HG03066 (cell line): ENCODE data around the gene FSIP1.

ENCODE experiments used
- ATAC-seq: cut with Tn5 transposase; IDR thresholded peaks from one replicate; pipeline ENCODE4 v1.9.1; 2021; ENCODE audit warnings: low read depth; ENCODE audit not compliant: unreplicated experiment

Gene FSIP1

DNA sequence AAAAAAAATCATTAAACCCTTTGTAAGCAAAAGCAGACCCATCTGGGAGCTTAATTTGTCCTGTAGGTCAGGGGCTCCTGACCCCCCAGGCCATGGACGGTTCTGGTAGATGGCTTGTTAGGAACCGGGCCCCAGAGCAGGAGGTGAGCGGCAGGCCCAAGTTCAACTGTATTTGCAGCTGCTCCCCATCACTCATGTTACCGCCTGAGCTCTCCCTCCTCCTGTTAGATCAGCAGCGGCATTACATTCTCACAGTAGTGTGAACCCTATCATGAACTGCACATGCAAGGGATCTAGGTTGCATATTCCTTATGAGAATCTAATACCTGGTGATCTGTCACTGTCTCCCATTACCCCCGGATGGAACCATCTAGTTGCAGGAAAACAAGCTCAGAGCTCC is 60.7 kb downstream of the FSIP1 start:
- ATAC-seq: no peak

DNA sequence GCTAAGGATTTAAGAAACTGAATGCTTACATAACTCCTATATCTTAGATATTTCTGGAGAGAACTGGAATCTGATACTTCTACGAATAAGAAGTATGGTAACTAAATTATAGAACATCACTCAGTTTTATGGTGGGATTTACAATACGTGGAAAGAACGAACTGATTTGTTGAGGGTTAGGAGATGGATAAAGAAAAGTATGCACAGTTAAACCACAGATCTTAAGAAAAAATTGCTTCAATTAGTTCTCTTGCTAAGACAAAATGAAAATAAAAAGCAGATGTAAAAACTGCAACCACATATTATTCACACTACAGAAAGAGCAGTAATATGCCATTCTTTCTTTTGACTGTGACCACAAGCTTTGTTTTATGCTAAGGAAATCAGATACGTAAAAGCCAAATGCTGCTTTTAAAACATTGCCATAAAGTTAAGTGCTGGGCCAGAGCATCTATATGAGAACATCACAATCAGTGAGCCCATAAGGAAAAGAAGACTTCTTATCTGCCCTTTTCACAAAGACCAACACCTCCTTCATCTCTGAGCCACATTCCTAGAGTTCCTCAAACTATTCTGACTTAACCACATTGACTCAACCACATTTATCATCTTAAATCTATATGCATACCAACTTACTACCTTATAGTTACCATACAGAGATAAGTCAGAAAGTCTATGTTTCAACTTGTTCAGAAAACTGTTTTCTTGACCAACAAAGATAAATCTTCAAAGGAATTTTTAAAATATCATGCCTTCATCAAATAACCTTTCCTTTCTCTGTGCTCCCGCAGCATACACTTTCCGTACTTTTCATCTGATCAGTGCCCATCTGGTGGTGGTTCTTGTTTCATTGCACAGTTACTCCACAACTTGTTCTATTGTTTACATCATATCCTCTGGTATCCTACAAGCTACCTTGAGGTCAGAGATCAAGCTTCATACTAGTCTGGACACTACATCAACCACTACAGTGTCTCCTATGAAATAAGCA is 61.7 kb downstream of the FSIP1 start:
- no peak for ATAC-seq

DNA sequence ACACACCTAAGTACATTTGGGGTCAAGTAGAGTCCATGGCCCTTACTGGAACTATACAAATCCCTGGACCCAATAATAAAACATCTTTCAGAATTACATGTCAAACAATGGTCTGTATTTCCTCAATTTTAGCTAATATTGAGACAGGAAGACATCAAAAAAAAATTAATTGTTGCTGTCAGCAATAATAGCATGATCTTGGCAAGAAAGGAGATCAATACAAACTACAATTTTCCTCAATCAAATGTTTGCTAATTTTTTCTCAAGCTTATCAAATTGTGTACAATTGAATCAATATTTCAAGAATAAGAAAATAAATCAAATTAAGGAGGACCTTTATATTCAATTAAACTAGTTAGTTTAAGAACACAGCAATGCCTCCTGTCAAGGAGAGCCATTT is 62.6 kb downstream of the FSIP1 start:
- no peak for ATAC-seq

DNA sequence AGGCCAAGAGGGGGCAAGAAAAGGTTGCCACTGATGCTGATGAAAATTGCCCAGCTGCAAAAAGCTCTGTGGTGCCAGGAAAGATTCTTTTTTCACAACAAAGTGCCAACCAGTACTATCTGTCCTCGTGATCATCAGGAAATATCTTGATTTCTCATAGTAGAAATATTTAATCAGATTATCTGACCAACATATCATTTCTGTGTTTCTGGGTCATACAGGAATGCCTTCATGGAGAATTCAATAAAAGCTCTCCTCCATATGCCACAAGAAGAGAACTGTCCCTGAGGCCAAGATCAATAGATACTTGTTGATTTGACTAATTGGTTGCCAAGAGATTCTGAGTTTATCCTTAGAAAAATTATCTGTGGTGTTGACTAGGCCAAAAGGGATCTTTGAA is 63.5 kb downstream of the FSIP1 start:
- no peak for ATAC-seq

DNA sequence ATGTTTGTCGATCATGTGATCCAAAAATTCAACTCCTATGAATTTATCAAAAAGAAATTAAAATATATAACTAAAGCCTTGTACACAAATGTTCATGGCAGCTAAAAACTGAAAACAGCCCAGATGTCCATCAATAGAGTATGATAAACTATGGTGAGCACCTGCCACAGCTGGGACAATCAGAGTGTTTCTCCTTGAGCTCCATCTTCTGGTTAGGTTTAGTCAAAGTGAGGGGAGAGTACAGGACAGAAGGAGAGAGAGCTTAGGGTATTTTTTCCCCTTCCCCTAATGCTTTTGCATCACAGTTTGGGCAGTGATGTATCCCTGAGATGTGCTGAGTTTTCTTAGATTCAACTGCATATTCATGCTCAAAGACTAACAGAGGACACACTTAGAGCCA is 65.5 kb downstream of the FSIP1 start:
- ATAC-seq: no peak

DNA sequence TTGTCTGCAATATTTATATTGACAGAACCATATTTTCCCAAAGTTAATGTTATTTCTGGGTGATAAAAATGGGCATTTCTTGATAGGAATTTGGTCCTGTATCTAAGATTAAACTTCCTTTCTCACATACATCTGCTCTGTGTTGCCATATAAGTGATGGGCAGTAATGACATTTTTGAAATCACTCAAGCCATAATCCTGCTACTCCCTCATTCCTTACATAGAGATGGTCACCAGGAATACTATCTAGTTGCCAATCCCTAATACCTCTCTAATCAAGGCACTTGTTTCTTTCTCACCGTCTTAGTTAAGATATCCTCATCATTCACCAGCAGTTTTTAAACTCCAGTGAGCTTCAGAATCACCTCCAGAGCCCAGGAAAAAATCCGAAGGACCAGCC is 68.4 kb downstream of the FSIP1 start:
- ATAC-seq: no peak

DNA sequence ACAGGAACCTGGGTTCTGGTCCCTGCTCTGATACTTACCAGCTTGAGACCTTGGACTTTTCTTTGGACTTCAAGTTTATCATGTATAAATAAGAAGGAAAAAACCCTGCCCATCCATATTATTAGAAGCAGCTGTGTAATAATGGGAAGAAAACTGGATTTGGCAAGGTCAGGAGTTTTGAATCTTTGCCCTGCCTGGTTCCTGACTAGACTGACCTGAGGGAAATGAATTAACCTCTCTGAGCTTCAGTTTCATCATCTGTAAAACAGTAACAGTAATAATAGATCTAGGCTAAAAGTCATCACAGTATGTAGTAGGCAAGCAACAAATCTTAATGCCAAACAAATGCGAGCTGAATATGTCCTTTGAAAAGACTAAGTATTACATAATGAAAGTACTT is 68.8 kb downstream of the FSIP1 start:
- no peak for ATAC-seq

DNA sequence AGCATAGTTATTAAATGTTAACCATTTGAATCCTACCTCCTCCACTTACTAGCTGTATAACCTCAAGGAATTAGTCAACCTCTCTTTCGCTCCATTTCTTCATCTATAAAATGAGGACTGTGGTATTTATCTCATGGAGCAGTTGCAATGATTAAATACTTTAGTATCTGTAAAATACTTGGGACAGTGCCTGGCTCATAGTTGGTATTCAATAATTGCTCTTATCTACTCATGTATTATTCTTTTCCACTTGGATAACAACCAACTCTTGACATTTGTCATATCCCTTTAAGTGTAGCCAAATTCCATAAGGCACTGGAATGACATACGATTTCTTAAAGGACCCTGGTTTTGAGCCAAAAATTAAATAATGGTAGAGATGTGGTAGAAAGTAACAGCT is 72.0 kb downstream of the FSIP1 start:
- ATAC-seq: no peak

DNA sequence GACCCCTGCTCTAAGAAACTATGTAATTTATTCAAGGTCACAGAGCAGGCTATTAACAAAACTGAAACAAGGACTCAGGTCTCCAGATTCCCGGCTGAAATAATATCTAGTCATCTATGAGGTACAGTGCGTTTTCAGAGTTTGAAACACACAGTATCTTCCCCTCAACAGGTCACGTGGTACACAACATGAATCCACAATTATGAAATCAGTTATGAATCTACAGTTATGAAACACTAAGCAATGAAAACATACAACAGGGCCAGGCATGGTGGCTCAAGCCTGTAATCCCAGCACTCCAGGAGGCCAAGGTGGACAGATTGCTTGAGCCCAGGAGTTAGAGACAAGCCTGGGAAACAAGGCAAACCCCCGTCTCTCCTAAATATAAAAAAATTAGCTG is 72.7 kb downstream of the FSIP1 start:
- ATAC-seq: no peak

DNA sequence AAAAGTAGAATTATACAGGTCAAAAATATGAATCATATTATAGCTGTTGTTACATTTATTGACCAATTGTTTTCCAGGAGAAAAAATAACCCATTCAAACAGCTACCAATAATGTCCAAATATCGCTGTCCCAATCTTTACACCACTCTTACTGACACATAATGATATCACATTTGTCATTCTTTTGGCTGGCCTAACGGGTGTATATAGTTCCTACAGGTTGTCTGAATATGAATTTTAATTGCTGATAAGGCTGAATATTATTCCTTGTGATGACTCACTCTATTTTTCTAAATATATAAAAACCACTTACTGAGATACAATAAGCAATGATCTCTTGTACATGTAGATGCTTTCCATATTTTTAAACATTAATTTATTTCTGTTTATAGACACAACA is 76.4 kb downstream of the FSIP1 start:
- no peak for ATAC-seq

DNA sequence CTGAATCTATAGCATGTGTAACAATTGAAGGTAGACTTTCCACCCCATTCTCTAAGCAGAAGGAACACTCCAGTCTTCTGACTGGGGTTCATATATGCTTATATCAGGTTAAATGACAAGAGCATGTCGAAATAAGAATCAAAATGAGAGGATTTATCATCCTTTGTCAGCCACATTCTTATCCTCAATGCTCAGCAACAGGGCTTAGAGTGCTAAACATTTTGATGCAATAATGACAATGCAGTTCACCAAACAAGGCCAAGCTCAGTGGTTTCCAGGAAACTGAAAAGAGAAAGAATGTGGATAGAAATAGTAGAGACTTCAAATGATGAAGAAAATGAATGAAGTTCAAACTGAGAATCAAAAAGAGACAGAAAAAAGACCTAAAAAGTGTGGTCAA is 78.0 kb downstream of the FSIP1 start:
- ATAC-seq: no peak

DNA sequence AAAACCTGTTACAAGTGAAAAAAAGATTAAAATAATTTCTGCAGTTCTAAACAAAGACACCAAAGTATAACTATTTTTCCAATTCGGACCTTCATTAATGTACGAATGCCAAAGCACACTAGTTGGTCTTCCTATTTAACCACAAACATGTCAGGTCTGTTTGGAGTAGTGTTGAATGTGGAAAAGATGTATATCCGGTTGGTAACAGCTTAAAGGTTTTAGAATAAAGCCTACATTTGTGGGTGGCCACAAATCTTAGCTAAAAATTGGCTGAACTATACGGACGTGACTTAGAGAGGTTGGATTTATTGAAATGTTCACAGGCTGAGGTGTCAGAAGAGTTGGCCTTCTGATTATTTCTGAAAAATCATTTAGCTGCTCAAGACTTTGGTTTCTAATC is 78.4 kb downstream of the FSIP1 start:
- ATAC-seq: no peak

DNA sequence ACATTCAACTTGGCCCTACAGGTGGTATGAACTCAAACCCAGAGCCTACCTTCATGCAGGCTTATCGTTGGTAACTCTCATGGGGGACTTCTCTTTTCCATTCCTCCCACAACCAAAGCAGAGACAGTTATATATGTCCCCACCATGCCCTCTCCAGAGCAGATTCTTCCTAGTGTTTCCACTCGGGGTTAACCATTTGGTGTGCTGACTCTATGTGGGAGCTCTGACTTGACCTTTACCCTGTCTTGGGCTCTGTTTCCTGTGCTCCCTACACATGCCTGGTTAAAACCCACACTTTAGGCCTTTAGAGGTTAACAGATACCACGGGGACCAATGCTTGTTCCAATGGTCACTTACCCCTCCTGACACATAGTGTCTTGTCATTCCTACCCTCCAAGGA is 80.7 kb downstream of the FSIP1 start:
- no peak for ATAC-seq

DNA sequence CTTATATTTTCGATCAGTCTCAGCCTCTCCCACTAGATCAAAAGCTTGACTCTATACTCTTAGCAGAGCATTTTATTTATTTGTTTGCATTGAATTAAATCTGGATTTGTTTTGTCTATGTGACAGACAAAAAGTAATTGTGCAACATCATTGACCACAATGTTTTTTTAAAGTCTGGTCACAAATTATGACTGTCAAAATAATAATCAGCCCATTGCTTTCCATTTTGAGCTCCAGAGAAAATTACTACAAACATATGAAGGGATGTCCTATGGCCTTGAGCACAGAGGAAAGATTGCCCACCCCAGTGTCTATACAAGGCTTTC is 82.3 kb downstream of the FSIP1 start:
- ATAC-seq: no peak

DNA sequence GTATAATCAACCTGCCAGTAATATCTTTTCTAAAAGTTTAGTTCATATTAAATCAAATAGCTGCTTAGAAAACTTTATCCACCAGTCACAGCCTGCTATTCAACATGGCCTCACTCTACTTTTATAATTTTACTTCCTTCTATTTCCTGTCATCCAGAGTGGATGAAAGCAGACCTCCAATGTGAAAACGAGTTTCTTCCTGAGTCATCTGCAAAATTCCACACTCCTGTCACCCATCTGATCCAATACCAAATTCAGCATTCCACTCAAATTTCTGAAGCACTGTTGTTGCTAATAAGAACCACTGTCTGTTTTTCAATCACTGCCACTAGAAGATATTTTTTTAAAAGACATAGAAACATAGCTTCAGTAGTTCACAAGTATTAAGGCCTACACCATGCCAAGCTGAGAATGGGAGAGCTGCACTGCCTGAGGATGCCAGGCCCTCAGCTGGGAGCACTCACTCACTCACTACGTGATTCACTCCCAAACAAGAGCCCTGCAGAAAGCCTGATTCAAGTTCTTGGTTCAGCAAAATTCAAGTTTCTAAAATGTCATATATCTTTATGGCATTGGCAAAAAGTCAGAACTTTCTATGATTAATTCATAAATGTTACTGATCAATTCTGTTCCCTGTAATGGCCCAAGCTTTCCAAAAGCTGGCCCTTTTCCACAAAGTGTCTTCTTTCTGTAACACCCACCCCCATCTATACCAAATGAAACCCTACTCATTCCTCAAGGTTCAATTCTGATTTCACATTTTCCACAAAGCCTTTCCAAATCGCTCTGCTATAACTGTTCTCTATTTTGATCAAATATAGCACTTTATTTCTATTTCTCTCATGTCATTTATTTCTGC is 82.9 kb downstream of the FSIP1 start:
- ATAC-seq: no peak

DNA sequence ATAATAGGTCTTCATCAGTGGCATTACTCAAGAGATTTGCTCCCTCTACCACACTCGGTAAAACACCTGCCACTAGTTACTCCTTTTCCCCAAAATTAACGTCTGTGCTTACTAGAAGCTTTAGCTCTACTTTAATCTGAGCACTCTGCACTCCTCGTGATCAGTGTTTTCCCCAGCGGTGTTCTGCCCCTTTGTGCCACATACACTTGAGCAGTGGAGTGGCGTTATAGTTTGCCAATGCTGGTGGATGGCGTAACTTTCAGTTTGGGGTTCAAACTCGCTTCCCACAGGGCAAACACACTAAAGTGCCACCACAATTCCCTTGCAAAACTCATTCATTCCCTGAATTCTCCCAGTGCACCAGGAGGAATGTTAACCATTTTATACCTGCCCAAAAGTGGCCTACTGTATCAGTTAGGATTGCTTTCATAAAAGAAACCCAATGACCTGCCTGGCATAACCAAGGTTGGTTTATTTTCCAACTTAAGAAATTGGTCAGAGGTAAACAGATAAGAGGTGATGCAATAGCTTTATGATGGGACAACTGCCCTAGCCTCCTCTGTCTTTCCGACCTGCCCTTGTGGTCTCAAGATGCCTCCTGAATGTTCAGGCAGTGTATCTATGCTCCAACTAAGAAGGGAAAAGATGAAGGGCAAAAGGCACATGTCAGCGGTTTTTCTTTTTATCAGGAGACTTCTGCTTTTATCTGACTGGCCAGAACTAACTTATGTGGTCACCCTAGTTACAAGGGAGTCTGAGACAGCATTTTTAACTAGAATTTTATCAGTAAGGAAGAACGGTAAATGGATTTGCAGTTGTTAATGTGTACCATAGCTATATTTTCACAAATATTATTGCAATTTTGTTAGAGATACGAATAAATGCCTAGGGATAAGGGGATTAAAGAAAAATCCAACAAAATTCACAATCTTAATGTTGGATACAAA is 83.9 kb downstream of the FSIP1 start:
- no peak for ATAC-seq

DNA sequence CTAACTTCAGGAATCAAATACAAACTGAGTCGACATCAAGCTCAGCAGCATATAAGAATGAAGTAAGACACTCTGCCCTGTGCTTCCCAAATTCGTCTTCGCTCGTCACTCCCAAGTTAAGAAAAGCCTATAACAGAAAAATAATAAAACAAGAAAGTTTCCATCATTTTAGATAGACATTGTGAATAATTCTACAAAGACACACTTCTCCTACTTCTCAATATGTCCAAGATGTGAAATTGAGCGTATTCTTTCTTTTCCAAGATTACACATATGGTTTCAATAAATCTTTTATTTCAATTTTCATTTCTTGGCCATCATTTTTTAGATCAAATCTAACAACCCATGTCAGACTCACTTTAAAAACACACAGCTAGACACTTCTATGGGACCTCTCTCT is 85.1 kb downstream of the FSIP1 start:
- no peak for ATAC-seq

DNA sequence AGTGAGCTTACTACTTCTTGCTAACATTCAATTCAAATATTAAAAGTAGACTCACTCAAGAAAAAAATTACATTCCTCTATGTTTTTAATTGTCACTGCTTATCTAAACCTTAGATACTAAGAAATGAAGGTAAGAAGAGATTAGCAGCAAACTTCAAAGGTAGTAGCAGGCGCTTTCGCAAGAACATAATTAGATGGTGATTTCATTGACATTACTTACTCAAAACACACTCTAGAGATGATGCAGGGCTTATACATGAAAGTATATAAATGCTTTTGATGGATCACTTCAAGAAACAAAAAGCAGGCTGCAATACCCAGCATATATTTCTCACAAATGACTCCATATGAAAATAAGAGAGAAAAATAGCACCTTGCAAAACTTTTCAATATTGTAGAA is 86.8 kb downstream of the FSIP1 start:
- no peak for ATAC-seq

DNA sequence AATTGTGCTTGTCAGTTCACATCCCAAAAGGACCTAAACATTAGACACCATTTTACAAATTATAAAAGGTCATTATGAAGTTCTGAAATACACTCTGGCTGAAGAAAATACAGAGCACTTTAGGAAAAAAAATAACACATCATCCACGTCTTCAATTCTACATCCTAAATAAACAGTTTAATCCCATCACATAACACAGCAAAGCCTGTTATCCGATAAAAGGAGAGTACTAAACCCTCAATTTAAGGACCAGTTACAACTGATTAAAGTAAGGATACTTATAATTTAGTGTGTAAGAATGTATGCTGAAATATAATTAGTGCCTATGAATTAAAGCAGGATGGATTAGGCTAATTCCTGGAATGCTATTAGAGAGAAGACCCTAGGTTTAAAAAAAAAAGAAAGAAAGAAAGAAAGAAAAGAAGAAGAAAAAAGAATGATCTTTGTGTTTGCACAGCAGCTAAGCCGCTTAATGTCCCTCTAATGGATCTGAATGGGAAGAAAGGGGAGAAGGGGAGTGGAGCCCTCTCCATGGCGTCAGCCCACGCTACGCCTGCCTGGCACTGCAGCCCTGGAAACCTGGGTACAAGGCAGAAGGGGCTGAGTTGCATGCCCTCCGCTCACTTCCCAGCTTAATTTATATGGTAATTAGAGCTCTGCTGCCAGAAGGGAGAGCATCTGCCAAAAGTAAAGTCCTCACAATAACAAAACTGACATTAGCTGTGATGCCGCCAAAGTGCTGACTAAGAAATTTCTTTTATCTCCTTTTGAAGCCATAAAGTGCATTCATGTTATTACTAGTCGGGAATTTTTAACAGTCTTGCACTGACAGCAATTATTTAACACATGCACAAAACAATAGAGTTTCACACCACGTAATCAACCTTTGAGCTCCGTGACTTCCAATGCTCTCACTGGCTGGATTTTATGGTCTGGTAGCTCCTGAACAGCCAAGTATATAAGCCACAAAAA is 90.0 kb downstream of the FSIP1 start:
- no peak for ATAC-seq
